Transverse colon (tissue), 4 donors: ENCODE results near the gene NLRC3. TPM values are rescaled to one million over a fixed set of nuclear protein-coding genes. Genes with fewer than 3 reads are reported as not detected.

Source experiments
- DNase-seq: peaks from one replicate; pipeline ENCODE4 v3.0.0-alpha.2; 2019
- H3K27ac ChIP-seq, 4 donors: fragments of 200-600 bp; sonication (generic); 2 replicates each; pipeline ENCODE4 v1.5.1; 2016 to 2018; ENCODE audit warnings: inconsistent platforms in 4 of 4
- H3K27me3 ChIP-seq: fragments of 200-600 bp; sonication (generic); 2 replicates; pipeline ENCODE4 v1.5.1; 2017; ENCODE audit warnings: inconsistent platforms
- H3K36me3 ChIP-seq, 4 donors: fragments of 200-600 bp; sonication (generic); 2 replicates each; pipeline ENCODE4 v1.5.1; 2017 to 2019; ENCODE audit warnings: inconsistent platforms in 4 of 4
- H3K4me1 ChIP-seq, 4 donors: fragments of 200-600 bp; sonication (generic); 2 replicates each; pipeline ENCODE4 v1.5.1; 2017 to 2020; ENCODE audit warnings: inconsistent platforms in 4 of 4
- H3K4me3 ChIP-seq, 4 donors: fragments of 200-600 bp; sonication (generic); 1 replicate in 1 of 4; 2 replicates in 3 of 4; pipeline versions ENCODE4 v1.5.1 to v1.6.1; 2017 to 2019; ENCODE audit warnings: inconsistent platforms in 4 of 4
- H3K9me3 ChIP-seq, 2 donors: fragments of 200-600 bp; sonication (generic); 2 replicates each; pipeline ENCODE4 v1.5.1; 2017 to 2019; ENCODE audit warnings: inconsistent platforms in 2 of 2
- CTCF ChIP-seq, 5 experiments: fragments of 200-600 bp in 3 of 5; fragments of 450-650 bp in 2 of 5; sonication (generic) in 3 of 5; IDR thresholded peaks; 1 replicate in 2 of 5; 2 replicates in 3 of 5; pipeline ENCODE4 v1.5.1; 2016 to 2017; ENCODE audit warnings: antibody characterized with exemption in 5 of 5, inconsistent platforms in 3 of 5, mild to moderate bottlenecking in 2 of 5, moderate library complexity in 1 of 5
- EP300 ChIP-seq: sonication (generic); formaldehyde crosslinking; IDR thresholded peaks from one replicate; pipeline ENCODE4 v1.6.1; 2017; ENCODE audit warnings: antibody characterized with exemption, low read depth
- POLR2A ChIP-seq: fragments of 450-650 bp; IDR thresholded peaks from one replicate; pipeline ENCODE4 v1.6.1; 2016; ENCODE audit warnings: antibody characterized with exemption, mild to moderate bottlenecking, moderate library complexity
- POLR2AphosphoS5 ChIP-seq, 3 donors: sonication (generic); formaldehyde crosslinking; IDR thresholded peaks; one replicate each; pipeline ENCODE4 v1.6.1; 2016; ENCODE audit warnings: antibody characterized with exemption in 3 of 3
- WGBS, 2 donors: methylation state at CpG; one replicate each; pipeline ENCODE4 v1.1.5; 2018; ENCODE audit warnings: low coverage in 1 of 2; 5-methylcytosine and 5-hydroxymethylcytosine counted together
- in situ Hi-C, 4 donors: fragments of 200-750 bp; cut with MboI; loops; one replicate each; pipeline versions ENCODE4 v1.15.0 to v1.15.1; 2017; ENCODE audit warnings: low sequenced_read_pairs in 3 of 4, low pct_ligation_motif_present in 1 of 4, low pct_unique_long_range_greater_than_20kb in 1 of 4
- intact Hi-C: fragments of 100-400 bp; cut with DNase I; formaldehyde crosslinking; loops from one replicate; pipeline ENCODE4 v1.15.1; 2023; ENCODE audit warnings: low total_unique reads
- total RNA-seq, 4 donors: library from RNA; depleted of rRNA; stranded (reverse); fragments of >200 nt; gene quantifications; one replicate each; pipeline ENCODE4 v1.1.0, GENCODE V29; 2016

Gene NLRC3
- total RNA-seq, 4 donors from 2014 or later: 2.3 to 12.3 (median 5.1) TPM

GRCh38 chr16:3548859-3549258, 28.3 kb downstream of the NLRC3 start:
- H3K4me1 ChIP-seq: no peaks in the 10 kb centered on the region
- 91% methylated on average over 15 of the region's 15 CpGs; no CpG with 5 or more reads in 1 of the 2 donors for WGBS, 2 donors
- in situ Hi-C loops: no loop called here

DNA sequence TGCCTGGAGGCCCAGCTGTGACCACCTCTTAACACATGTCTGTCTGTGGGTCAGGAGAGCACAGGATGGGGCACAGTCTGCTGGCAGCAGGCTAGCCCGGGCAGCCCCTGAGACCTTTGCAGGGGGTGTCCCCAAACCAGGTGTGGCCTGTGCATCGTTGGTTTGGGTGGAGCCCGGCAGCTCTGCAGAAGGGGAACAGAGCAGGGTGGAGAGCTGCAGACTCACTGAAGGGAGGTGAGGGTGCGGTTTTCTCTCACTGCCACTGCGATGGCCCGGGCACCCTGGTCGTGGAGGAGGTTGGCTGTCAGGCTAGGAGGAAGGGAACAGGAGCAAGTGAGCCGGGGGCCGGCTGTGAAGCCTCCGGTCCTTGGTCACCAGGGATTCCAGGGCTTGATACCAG, 28.8 kb downstream of the NLRC3 start:
- 82% methylated on average over 10 of the region's 10 CpGs; no CpG with 5 or more reads in 1 of the 2 donors for WGBS, 2 donors
- DNase-seq: no peak
- Histone ChIP-seq H3K9me3 (no peaks in the 10 kb centered on the region), H3K4me3 (no peak overlapping the region), H3K4me1 (no peaks in the 10 kb centered on the region), H3K27me3 (no peaks in the 10 kb centered on the region), H3K27ac (no peak overlapping the region), H3K36me3 (no peaks in the 10 kb centered on the region)
- intact Hi-C loops: no loop called here
- TF ChIP-seq CTCF (IDR thresholded peaks at IDR 0.05) (no peak), POLR2AphosphoS5 (IDR thresholded peaks at IDR 0.05) (no peak), EP300 (no peak), POLR2A (no peak)
- in situ Hi-C loops: no loop called here

More at GRCh38 chr16:3548859-3549258, 28.3 kb downstream of the NLRC3 start:
- H3K27ac ChIP-seq: no peak overlapping the region
- intact Hi-C loops: no loop called here
- no peak for DNase-seq
- H3K9me3 ChIP-seq: no peaks in the 10 kb centered on the region
- H3K27me3 ChIP-seq: no peaks in the 10 kb centered on the region
- H3K36me3 ChIP-seq: no peaks in the 10 kb centered on the region
- no peak overlapping the region for H3K4me3 ChIP-seq
- TF ChIP-seq POLR2A: no peak
- no peak for TF ChIP-seq CTCF (IDR thresholded peaks at IDR 0.05)
- no peak for TF ChIP-seq POLR2AphosphoS5 (IDR thresholded peaks at IDR 0.05)
- TF ChIP-seq EP300: no peak

- H3K4me1 ChIP-seq: no peaks in the 10 kb centered on the region
- H3K27ac ChIP-seq: no peak overlapping the region
- H3K9me3 ChIP-seq: no peaks in the 10 kb centered on the region
- 90 to 94% methylated on average over 8 to 15 of the region's 15 CpGs for WGBS, 2 donors
- in situ Hi-C loops (no loop called here), intact Hi-C loops (no loop called here)
- H3K4me3 ChIP-seq: no peak overlapping the region
- TF ChIP-seq CTCF (IDR thresholded peaks at IDR 0.05): no peak
- TF ChIP-seq POLR2AphosphoS5 (IDR thresholded peaks at IDR 0.05): no peak
- no peak for TF ChIP-seq POLR2A
- TF ChIP-seq EP300: no peak
- DNase-seq: no peak
- no peaks in the 10 kb centered on the region for H3K36me3 ChIP-seq
- no peaks in the 10 kb centered on the region for H3K27me3 ChIP-seq
Measured at GRCh38 chr16:3546986-3547682, 30.1 kb downstream of the NLRC3 start.

DNA sequence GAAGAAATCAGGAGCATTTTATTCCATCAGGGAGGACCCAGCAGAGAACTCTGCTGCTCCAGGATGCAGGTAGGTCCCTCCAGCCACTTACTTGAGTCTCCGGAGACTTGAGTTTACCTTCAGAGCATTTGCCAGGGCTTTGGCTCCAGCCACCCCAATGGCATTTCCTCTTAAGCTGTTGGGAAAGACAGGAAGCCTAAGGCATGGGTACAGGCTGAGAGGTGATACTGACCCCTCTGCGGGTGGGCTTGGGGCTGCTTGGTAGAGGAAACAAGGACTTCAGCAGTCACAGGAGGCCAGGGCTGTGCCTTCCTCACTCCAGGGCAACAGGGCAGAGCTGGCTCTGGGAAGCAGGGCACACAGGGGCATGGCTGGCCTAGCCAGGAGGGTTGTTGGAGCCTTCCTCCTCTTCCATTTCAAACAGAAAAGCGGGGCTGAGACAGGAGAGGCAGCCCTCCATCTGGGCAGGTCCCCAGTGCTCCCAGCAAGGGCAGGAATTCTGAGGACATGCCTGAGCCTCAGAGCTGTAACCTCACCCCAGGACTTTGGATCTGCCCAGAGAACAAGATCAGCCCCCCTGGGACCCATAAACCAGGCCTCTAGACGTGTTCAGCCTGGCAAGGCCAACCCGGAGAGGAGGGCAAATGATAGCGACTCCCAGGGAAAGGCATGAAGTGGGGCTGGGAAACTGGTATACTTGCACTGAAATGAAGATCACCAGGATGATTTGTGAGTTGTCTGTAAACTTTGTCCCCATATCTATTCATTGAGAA, 34.4 kb downstream of the NLRC3 start:
- H3K27ac ChIP-seq: no peak overlapping the region
- no peaks in the 10 kb centered on the region for H3K4me1 ChIP-seq
- H3K36me3 ChIP-seq: peaks cover 0 to 6% (median 0%) of the 10 kb centered on the region in 4 donors
- TF ChIP-seq POLR2AphosphoS5 (IDR thresholded peaks at IDR 0.05): no peak
- TF ChIP-seq POLR2A: no peak
- TF ChIP-seq CTCF (IDR thresholded peaks at IDR 0.05): no peak
- TF ChIP-seq EP300: no peak
- in situ Hi-C loops: no loop called here
- intact Hi-C loops: no loop called here
- no peaks in the 10 kb centered on the region for H3K9me3 ChIP-seq
- WGBS, 2 donors: 82% methylated on average over 6 of the region's 6 CpGs; no CpG with 5 or more reads in 1 of the 2 donors
- no peak overlapping the region for H3K4me3 ChIP-seq
- no peaks in the 10 kb centered on the region for H3K27me3 ChIP-seq
- no peak for DNase-seq
